Transverse colon (tissue), 4 donors: Measurements from ENCODE around the gene SLIT1.

Experiments used
- CTCF ChIP-seq, 5 experiments: fragments of 200-600 bp in 3 of 5; fragments of 450-650 bp in 2 of 5; sonication (generic) in 3 of 5; IDR thresholded peaks; 1 replicate in 2 of 5; 2 replicates in 3 of 5; pipeline ENCODE4 v1.5.1; 2016 to 2017; ENCODE audit warnings: antibody characterized with exemption in 5 of 5, inconsistent platforms in 3 of 5, mild to moderate bottlenecking in 2 of 5, moderate library complexity in 1 of 5
- POLR2A ChIP-seq: fragments of 450-650 bp; IDR thresholded peaks from one replicate; pipeline ENCODE4 v1.6.1; 2016; ENCODE audit warnings: antibody characterized with exemption, mild to moderate bottlenecking, moderate library complexity
- POLR2AphosphoS5 ChIP-seq, 3 donors: sonication (generic); formaldehyde crosslinking; IDR thresholded peaks; one replicate each; pipeline ENCODE4 v1.6.1; 2016; ENCODE audit warnings: antibody characterized with exemption in 3 of 3

GRCh38 chr10:97230146-97230545 lies 44.4 kb upstream of the SLIT1 start:
- no peak for TF ChIP-seq CTCF (IDR thresholded peaks at IDR 0.05)
- TF ChIP-seq POLR2AphosphoS5 (IDR thresholded peaks at IDR 0.05) = no peak
- TF ChIP-seq POLR2A = no peak
